Right lobe of liver (tissue), 4 donors: ENCODE data around the gene ZNHIT1.

Experiments
- POLR2A ChIP-seq: fragments of 450-650 bp; IDR thresholded peaks from one replicate; pipeline ENCODE4 v1.6.1; 2017; ENCODE audit warnings: antibody characterized with exemption, mild to moderate bottlenecking
- TF ChIP-seq, protein P1 (sequence below), 4 donors: fragments of 200-600 bp in 3 of 4; fragments of 450-650 bp in 1 of 4; IDR thresholded peaks; one replicate each; pipeline versions ENCODE4 v1.5.1 to v1.8.0; 2016 to 2022; ENCODE audit warnings: antibody characterized with exemption in 4 of 4, mild to moderate bottlenecking in 2 of 4
- donor health status: DM: no; HTN: no; CAD: no.
- donor health status: DM: no; HTN: no; CAD: no.
- donor health status: DM: no; HTN: yes; CAD: no.

- no peak for TF ChIP-seq POLR2A
- TF ChIP-seq, protein P1, sequence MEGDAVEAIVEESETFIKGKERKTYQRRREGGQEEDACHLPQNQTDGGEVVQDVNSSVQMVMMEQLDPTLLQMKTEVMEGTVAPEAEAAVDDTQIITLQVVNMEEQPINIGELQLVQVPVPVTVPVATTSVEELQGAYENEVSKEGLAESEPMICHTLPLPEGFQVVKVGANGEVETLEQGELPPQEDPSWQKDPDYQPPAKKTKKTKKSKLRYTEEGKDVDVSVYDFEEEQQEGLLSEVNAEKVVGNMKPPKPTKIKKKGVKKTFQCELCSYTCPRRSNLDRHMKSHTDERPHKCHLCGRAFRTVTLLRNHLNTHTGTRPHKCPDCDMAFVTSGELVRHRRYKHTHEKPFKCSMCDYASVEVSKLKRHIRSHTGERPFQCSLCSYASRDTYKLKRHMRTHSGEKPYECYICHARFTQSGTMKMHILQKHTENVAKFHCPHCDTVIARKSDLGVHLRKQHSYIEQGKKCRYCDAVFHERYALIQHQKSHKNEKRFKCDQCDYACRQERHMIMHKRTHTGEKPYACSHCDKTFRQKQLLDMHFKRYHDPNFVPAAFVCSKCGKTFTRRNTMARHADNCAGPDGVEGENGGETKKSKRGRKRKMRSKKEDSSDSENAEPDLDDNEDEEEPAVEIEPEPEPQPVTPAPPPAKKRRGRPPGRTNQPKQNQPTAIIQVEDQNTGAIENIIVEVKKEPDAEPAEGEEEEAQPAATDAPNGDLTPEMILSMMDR (IDR thresholded peaks at IDR 0.05), result no peak
Measured at GRCh38 chr7:101241015-101241363, 23.0 kb downstream of the ZNHIT1 start.
